ENCODE measurements around the gene FBXW4.
A peak's percentile ranks its signal among the peaks of the same experiment; 100 is the strongest.

Gene FBXW4

GRCh38 chr10:101696632-101697031, 1.7 kb upstream of the FBXW4 start:
- DNase-seq = no peak

- no peak for DNase-seq
Observed at GRCh38 chr10:101695404-101695890, 477 bp upstream of the FBXW4 start.

- peak; percentile 61 for DNase-seq
Observed at GRCh38 chr10:101693978-101694673, 844 bp downstream of the FBXW4 start.

GRCh38 chr10:101693651-101693977, 1.4 kb downstream of the FBXW4 start:
- DNase-seq = peak; percentile 62

- no peak for DNase-seq
Observed at GRCh38 chr10:101691081-101691480, 3.9 kb downstream of the FBXW4 start.

GRCh38 chr10:101690461-101690860, 4.5 kb downstream of the FBXW4 start:
- DNase-seq = no peak

- no peak for DNase-seq
Observed at GRCh38 chr10:101687071-101687658, 7.8 kb downstream of the FBXW4 start.

GRCh38 chr10:101686133-101686925, 8.6 kb downstream of the FBXW4 start:
- no peak for DNase-seq

GRCh38 chr10:101684782-101685181, 10.2 kb downstream of the FBXW4 start:
- no peak for DNase-seq

- DNase-seq = no peak
Observed at GRCh38 chr10:101683276-101683675, 11.7 kb downstream of the FBXW4 start.

- no peak for DNase-seq
Observed at GRCh38 chr10:101682172-101682825, 12.7 kb downstream of the FBXW4 start.

- no peak for DNase-seq
Observed at GRCh38 chr10:101676565-101676964, 18.4 kb downstream of the FBXW4 start.

- no peak for DNase-seq
Observed at GRCh38 chr10:101675115-101675514, 19.9 kb downstream of the FBXW4 start.

GRCh38 chr10:101672536-101672935, 22.4 kb downstream of the FBXW4 start:
- DNase-seq = no peak

- no peak for DNase-seq
Observed at GRCh38 chr10:101671453-101671852, 23.5 kb downstream of the FBXW4 start.

GRCh38 chr10:101670635-101671034, 24.3 kb downstream of the FBXW4 start:
- DNase-seq = no peak

- DNase-seq = no peak
Observed at GRCh38 chr10:101669181-101669580, 25.8 kb downstream of the FBXW4 start.

GRCh38 chr10:101668566-101668965, 26.4 kb downstream of the FBXW4 start:
- no peak for DNase-seq

GRCh38 chr10:101666083-101666482, 28.9 kb downstream of the FBXW4 start:
- DNase-seq = no peak

GRCh38 chr10:101663097-101663496, 31.9 kb downstream of the FBXW4 start:
- no peak for DNase-seq

- DNase-seq = no peak
Observed at GRCh38 chr10:101660256-101660655, 34.7 kb downstream of the FBXW4 start.

GRCh38 chr10:101658975-101659374, 36.0 kb downstream of the FBXW4 start:
- no peak for DNase-seq

- DNase-seq = no peak
Observed at GRCh38 chr10:101656890-101657289, 38.1 kb downstream of the FBXW4 start.

Data from fibroblast of skin of abdomen (primary cell).